NCI-H82 treated with DMSO at 0.1 percent for 48 hours (cell line): Measurements from ENCODE around the gene ADAMTS2.

ENCODE experiments used
- DNase-seq: peaks from one replicate; lab custom pipeline; 2025; ENCODE audit not compliant: unreplicated experiment; lab: John Stamatoyannopoulos, UW

Gene ADAMTS2

DNA sequence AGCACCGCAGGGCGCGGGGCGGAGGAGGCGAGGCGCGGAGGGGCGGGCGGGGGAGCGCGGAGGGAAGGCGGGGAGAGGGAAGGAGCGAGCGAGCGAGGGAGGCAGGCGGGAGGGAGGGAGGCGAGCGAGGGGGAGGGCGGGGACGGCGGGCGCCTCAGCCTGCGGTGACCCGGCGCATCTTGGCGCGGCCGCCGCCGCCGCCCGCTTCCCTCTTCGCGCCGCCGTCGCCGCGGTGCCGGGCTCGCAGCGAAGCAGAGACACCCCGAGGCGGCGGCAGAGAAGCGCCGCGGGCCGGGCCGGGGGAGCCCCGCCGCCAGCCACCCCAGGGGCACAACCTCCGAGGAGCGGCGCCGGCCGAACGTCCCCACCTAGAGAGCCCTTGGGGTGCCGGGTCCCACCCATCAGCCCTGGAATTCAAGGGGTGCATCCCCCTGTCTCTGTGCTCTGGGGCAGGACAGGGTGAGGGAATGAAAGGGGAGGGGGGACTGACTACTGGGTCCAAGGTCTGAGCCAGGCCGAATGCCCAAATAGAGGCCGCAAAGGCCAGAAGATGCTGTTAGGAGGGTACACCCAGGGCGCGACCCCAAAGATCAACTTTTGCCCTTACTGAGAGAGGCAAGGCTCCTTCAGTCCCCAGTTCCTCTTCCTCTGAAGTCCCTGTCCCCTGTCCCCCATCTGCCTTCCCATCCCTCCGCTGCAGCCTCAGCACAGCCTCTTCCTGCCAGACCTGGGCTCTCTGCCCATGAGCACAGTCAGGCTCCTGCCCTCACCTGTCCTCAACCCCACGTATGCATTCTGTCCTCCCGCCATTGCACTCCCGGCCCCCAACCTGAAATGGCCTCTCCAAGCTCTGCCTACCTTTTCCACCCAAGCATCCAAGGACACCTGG is at the start of gene ADAMTS2:
TSS of gene ADAMTS2 (minus strand) at position 29 of the 889 bp plus-strand sequence. CDS start 133 bp downstream, outside the sequence.
- DNase-seq, result peak; percentile 5

DNA sequence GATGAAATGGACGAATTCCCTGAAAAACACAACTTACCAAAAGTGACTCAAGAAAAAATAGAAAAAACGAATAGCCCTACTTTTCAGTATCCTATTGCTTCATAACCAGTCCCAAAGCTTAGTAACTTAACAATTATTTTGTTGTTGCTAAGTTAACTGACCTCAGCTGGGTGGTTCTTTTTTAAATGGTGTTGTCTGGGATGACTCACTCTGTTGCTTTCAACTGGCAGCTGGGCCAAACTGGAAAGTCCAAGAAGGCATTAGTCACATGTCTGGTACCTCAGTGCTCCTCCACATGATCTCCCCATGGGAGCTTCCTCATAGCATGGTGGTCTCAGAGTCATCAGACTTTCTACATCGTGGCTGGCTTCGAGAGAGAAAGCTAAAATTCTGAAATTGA is 47.8 kb upstream of the ADAMTS2 start:
- DNase-seq, result no peak

DNA sequence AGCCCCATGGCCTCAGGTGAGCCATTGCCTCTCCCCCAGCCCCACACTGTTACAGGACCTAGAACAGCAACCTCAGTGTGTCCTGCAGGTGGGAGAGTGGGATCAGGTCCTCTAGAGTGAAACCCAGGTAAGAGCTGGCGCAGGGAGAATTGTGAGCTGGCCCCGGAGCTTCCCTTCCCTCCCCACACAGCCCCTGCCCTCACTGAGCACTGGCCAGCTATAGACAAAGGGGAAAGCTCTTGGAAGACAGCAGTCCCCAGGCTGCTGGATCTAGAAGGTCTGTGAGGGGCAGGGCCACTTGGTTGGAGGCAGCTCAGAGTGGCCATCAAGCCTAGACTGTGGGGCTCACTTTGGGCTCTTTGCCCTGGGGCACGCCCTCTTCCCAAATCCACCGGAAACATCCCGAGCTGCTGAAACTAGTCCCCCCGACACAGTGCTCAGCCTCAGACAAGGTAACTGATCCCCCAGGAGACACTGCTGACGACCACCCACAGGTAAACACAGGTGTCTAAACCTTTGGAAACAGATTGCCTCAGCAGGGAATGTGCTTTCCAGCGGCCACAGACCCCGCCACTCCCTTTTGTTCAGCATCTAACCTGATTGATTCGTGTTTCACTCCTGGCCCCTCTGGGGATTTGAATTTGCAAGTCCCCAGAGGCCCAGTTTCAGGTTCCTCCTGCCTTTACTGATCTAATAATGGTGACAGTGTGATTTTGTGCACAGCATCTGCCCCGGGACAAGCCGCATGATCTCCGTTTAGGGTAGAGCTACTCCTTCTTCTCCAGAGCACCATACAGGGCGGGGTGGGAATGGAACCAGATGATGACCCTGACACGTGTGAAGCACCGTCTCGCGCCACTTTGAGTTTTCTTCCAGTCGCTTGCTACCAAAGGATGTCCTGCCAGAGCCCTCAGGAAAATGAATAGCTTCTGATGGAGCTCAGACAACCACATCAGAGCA is 42.2 kb upstream of the ADAMTS2 start:
- DNase-seq, result no peak

DNA sequence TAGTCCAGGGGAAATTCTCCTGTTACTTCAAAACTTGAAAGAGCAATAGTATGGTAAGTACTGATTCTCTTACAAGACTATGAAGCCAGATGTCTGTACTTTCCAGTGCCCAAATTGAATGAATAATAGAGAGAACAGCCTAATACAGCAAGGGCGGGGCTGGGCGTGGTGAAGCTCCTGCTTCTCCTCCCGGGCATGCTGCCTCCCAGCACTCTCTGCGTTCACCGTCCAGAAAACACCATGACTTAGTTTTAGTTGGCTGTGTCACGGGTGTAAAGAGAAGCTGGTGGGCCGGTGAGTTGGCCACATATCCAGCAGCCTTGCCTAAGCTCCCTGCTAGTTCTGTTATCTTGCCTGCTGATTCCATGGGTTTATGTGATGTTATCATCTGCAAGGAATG is 40.7 kb upstream of the ADAMTS2 start:
- DNase-seq, result no peak

DNA sequence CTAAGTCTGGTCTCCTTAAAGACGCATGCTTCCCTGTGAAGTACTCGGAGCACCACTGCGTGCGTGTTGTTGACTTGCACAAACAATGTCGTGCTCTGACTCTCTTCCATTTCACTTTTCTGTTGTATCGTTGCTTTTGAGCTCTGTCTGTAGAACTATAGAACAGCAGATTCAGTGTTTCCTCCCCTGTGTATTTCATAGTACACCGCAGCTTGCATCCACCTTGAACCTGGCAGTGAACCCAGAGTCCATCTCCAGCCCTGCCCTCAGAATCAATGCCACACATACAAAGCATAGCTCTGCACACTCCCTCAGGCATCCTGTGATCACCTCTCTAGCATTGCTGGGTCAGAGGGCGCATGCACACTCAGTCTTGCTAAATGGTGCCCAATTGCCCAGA is 37.2 kb upstream of the ADAMTS2 start:
- DNase-seq, result no peak

DNA sequence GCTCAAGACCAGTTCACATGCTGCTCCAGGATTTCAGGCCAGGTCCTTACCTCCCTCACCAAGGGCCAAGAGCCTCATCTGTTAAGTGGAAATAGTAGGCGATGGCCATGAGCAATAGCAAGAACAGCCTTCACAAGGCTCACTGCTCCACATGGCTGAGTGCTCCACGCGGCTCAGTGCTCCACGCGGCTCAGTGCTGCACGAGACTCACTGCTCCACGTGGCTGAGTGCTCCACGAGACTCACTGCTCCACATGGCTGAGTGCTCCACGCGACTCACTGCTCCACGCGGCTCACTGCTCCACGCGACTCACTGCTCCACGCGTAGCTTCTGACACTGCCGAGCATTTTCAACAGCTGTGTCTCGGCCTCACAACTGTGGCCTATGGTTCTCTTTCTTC is 36.4 kb upstream of the ADAMTS2 start:
- no peak for DNase-seq

DNA sequence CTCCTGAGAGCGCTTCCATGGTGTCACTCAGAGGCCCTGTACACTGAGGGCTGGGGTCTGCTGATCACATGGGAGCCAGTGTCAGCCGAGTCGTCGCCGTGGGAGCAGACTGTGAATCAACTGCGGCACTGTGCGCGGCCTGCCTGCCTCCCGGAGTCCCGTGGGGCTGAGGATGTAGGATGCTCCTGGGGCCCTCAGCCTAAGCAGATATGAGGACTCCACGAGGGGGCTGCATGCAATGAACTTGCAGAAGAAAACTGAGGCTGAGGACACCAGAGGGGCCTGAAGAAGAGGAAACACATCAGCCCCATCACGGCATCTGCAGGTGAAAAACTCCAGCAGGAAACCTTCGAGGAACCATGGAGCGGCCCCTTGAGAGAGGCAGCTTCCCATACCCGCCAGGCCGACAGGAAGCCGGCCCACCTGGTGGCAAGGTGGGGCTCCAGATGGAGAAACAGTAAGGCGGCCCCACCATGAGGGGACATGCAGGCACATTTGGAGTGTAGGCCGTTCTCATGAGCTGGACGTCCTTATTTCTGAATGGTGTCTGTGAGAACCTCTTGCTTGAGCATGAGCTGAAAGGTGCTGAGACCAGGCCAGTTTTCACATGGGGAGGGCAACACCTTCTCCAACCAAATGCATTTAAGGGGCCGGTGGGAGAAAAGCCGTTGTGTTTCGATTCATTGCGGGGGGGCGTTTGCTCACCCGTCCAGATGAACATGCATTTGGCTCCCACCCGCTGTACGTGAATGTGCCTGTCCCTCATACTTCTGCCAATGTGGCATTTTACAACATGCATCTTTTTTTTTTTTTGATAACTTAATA is 35.2 kb upstream of the ADAMTS2 start:
- DNase-seq, result no peak

DNA sequence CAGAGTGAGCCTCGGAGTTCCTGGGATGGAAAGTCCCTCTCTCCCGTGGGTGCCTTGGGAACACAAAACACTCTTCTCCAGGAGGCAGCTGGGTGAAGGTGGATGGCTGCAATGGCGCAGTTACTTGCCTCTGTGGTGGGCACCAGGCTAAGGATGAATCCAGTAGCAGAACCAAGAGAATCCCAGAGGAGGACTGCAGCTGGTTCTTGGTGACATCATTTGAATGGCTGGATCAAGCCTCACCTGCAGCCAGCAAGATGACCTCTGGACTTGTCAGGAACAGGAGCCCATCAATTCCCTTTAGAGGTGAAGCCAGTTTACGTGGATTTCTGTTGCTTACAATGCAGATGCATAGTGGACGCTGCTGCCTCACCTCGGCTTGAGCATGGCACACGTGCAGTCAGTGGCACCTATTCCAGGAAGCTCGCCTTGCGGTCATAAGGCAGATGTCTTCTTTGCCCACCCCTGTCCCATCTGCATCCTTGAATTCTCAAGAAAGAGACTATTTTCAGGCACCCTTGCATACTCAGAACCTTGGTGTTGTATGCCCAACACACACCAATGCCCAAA is 34.1 kb upstream of the ADAMTS2 start:
- DNase-seq, result no peak

DNA sequence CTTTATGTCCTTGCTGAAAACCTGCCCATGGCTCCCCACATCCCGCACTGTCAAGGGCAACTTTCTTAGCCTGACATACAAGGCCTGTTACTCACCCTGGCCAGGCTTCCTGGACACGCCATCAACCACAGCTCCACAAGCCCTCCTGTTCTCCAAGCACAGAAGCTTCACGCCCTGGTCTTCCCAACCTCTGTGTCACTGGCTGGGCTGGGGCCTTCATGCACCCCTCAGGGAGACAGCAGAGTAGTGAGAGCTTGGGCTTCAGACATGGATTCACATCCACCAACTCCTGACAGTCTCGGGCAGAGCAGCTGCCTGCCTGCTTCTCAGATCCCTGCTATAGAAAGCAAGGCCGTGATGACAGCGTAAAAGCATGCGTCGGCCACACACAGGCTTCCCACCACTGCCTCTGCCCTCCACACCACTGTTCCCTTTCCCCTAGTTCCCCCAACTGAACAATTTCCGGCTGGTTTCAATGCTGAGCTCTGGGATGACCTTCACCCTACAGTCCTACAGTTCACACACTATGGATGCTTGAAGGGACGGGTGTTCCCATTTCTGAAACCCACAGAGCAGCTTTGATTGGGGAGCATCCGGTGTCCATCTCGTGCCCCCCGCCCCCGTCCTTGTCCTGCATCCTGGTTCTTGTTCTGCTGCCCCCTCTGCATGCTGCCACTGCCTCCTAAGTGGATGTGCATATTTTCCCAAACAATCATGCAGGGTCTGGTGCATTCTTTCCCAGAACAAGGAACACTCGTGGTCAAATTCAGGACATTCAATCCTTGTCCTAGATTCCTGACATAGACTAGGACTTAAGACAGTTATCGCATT is 33.4 kb upstream of the ADAMTS2 start:
- DNase-seq, result no peak

DNA sequence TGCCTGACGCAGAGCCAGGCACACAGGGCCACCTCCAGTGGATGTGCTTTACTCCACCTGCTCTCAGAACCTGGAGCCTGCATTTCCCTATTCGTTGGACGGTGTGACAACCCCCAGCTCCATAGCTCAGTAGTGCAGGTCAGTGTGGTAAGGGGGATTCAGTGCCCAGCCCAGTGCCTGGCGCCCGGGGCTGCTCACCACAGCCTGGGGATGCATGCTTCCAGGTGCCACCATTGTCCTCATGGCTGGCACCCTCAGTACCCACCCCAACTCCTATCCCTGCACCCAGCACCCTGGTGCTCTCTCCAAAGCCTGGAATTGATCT is 32.8 kb upstream of the ADAMTS2 start:
- DNase-seq, result no peak

DNA sequence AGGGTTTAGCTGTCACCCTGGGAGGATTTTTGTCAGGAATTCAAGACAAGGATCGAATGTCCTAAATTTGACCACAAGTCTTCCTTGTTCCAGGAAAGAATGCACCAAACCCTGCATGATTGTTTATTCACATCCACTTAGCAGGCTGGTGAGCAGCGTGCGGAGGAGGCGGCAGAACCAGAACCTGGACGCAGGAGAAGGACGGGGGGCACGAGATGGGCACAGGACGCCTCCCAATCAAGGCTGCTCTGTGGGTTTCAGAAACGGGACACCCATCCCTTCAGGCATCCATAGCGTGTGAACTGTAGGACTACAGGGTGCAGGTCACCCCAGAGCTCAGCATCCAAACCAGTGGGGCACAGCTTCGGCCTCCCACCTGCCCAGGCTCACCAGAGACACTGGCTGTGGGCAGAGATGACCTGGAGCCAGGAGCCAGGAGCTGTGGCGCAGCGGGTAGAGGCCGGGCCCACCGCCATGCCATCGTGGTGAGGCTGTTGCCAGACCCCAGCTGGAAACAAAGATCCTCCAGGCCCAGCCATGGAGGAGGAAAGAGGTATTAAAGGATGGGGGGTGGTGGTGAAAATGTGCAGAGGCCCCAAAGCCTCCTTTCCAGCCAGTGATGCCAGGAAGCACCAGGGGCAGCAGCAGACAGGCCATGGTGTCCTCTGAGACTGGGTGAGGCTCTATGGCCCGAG is 32.3 kb upstream of the ADAMTS2 start:
- no peak for DNase-seq

DNA sequence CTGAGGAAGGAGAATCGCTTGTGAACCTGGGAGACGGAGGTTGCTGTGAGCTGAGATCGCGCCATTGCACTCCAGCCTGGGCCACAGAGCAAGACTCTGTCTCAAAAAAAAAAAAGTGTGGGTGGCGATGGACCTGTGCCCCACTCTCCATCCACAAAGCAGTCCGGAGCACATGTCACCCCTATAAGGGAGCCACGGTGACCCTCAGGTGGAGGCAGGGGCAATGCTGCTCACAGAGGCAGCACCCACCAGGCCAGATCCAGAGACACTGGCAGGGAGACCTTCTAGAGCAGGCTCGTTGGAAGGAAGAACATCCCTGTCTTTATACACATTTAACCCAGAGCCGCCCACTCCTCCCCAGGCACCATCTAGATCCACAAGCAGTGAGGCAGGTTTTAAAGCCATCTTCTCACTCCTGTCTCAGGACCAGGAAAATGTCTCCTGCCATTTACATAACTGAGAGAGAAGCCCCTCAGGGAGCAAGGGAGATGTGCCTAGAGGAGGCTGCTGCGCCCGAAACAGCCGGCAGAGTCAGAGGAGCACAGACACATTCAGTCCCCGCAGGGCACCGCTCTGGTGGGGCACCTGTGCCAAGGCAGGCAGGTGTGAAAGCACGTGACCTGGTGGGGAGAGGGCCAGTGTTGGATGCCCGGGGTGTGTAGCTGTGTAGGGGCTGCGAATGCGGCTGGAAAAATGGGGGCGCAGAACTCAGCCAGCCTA is 31.6 kb upstream of the ADAMTS2 start:
- no peak for DNase-seq

DNA sequence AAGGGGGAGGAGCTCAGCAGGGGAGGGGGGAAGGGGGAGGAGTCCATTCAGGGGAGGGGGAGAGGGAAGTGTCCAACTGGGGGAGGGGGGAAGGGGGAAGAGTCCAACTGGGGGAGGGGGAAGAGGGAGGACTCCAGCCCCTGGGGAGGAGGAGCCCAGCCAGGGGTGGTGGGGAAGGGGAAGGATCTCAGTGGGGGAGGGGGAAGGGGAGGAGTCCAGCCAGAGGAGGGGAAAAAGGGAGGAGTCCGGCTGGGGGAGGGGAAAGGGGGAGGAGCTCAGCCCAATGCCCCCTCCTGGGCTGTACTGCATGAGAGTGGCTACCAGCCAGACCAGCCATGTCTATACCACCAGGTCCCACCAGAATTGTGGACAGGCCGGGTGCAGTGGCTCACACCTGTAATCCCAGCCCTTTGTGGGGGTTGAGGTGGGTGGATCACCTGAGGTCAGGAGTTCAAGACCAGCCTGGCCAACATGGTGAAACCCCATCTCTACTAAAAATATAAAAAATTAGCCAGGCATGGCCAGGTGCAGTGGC is 30.6 kb upstream of the ADAMTS2 start:
- DNase-seq, result no peak

DNA sequence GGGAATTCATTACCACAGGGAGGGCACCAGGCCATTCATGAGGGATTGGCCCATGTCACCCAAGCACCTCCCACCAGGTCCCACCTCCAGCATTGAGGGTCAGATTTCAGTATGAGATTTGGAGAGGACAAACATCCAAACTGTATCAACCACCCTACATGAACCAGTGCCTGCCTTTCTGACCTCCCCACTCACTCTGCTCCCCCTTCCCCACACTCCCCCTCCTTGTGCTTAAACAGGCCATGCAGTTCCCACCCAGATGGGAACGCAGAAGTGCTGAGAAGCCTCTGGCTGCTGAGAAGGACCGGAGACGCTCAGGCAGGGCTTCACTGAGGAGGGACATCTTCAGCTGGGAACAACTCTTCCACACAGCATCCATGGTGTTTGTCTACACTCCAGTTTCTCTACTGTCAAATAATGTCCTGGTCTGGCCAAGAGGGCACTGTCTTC is 30.0 kb upstream of the ADAMTS2 start:
- DNase-seq, result no peak

DNA sequence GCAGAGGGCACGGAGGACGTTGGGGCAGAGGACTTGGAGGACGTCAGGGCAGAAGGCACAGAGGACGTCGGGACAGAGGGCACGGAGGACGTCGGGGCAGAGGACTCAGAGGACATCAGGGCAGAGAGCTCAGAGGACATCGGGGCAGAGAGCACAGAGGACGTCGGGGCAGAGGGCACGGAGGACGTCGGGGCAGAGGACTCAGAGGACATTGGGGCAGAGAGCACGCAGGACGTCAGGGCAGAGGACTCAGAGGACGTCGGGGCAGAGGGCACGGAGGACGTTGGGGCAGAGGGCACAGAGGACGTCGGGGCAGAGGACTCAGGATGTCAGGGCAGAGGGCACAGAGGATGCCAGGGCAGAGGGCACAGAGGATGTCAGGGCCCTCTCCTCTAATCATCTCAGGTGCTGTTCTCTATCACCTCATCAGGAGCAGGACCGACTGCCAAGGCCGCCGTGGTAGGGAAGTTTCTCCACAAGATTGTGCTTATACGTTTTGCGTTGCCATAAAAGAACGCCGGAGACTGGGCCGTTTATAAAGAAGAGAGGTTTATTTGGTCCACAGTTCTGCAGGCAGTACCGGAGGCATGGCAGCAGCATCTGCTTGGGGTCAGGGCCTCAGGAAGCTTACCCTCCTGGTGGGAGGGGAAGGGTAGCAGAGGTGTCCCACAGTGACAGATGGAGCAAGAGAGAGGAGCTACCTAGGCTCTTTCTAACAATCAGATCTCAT is 29.4 kb upstream of the ADAMTS2 start:
- DNase-seq, result no peak

DNA sequence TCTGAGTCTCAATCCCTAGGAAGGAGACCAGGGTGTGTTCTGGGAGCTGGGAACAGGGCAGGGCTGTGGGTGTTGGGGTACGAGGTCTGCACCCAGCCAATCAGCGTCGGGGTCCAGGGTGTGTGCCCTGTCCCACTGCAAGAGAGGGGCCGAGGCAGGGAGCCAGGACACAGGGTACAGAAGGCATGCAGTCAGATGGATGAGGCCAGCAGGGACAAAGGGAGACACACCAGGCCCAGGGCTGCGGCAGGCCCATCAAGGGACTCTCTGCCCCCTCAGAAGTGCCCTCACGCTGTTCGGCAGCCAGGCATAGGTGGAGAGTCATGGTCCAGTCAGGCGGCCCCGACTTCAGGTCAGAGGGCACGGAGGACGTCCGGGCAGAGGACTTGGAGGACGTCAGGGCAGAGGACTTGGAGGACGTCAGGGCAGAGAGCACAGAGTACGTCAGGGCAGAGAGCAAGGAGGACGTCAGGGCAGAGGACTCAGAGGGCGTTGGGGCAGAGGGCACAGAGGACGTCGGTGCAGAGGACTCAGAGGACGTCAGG is 28.8 kb upstream of the ADAMTS2 start:
- no peak for DNase-seq
